ENCODE results near the gene DIPK2A.

DIPK2A gene

DNA sequence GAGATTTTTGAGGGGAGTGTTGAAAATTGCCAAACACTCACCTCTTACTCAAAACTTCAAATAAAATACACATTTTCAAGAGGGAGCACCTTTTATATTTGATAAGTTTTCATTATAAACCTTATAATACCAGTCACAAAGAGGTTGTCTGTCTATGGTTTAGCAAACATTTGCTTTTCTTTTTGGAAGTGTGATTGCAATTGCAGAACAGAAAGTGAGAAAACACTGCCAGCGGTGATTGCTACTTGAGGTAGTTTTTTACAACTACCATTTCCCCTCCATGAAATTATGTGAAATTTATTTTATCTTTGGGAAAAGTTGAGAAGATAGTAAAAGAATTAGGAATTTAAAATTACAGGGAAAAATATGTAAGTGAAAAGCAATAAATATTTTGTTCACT is 20.1 kb downstream of the DIPK2A start:
- no peaks in the 10 kb centered on the region for H3K4me1 ChIP-seq (ENCODE audit: control insufficient read depth, insufficient read depth, low read length)
- ChIA-PET POLR2A (no interaction called here), CTCF (no interaction called here)
- H3K27ac ChIP-seq (ENCODE audit: extremely low read depth, low read depth, low read length): no peak overlapping the region
- no peaks in the 10 kb centered on the region for H3K9me3 ChIP-seq (ENCODE audit: control insufficient read depth, insufficient read depth, low read depth, low read length)
- no peak overlapping the region for H3K4me3 ChIP-seq (ENCODE audit: low read depth, low read length)
- TF ChIP-seq ZNF24 (tag by site-specific recombination; IDR thresholded peaks at IDR 0.05) (no peak), ZNF16 (tag by site-specific recombination; IDR thresholded peaks at IDR 0.05; ENCODE audit: low read depth) (no peak), ZNF341 (tag by site-specific recombination; IDR thresholded peaks at IDR 0.05; ENCODE audit: low read depth) (no peak), HOXD13 (CRISPR knock-in tag; IDR thresholded peaks at IDR 0.05; ENCODE audit: borderline replicate concordance) (no peak), ZNF140 (tag by site-specific recombination; IDR thresholded peaks at IDR 0.05) (no peak), ZNF501 (tag by site-specific recombination; IDR thresholded peaks at IDR 0.05) (no peak), ZNF311 (tag by site-specific recombination; IDR thresholded peaks at IDR 0.05; ENCODE audit: borderline replicate concordance) (no peak), ZNF830 (tag by site-specific recombination; IDR thresholded peaks at IDR 0.05; ENCODE audit: low read depth) (no peak), ZNF514 (tag by site-specific recombination; IDR thresholded peaks at IDR 0.05) (no peak), ZNF433 (tag by site-specific recombination; IDR thresholded peaks at IDR 0.05; ENCODE audit: low read depth) (no peak), ZBTB7A (tag by site-specific recombination; IDR thresholded peaks at IDR 0.05; ENCODE audit: low read depth) (no peak)
- TF ChIP-seq, protein P1, sequence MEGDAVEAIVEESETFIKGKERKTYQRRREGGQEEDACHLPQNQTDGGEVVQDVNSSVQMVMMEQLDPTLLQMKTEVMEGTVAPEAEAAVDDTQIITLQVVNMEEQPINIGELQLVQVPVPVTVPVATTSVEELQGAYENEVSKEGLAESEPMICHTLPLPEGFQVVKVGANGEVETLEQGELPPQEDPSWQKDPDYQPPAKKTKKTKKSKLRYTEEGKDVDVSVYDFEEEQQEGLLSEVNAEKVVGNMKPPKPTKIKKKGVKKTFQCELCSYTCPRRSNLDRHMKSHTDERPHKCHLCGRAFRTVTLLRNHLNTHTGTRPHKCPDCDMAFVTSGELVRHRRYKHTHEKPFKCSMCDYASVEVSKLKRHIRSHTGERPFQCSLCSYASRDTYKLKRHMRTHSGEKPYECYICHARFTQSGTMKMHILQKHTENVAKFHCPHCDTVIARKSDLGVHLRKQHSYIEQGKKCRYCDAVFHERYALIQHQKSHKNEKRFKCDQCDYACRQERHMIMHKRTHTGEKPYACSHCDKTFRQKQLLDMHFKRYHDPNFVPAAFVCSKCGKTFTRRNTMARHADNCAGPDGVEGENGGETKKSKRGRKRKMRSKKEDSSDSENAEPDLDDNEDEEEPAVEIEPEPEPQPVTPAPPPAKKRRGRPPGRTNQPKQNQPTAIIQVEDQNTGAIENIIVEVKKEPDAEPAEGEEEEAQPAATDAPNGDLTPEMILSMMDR (tag by site-specific recombination; IDR thresholded peaks at IDR 0.05): no peak
- TF ChIP-seq, protein P2, sequence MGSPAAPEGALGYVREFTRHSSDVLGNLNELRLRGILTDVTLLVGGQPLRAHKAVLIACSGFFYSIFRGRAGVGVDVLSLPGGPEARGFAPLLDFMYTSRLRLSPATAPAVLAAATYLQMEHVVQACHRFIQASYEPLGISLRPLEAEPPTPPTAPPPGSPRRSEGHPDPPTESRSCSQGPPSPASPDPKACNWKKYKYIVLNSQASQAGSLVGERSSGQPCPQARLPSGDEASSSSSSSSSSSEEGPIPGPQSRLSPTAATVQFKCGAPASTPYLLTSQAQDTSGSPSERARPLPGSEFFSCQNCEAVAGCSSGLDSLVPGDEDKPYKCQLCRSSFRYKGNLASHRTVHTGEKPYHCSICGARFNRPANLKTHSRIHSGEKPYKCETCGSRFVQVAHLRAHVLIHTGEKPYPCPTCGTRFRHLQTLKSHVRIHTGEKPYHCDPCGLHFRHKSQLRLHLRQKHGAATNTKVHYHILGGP (tag by site-specific recombination; IDR thresholded peaks at IDR 0.05): no peak
- TF ChIP-seq, protein P3, sequence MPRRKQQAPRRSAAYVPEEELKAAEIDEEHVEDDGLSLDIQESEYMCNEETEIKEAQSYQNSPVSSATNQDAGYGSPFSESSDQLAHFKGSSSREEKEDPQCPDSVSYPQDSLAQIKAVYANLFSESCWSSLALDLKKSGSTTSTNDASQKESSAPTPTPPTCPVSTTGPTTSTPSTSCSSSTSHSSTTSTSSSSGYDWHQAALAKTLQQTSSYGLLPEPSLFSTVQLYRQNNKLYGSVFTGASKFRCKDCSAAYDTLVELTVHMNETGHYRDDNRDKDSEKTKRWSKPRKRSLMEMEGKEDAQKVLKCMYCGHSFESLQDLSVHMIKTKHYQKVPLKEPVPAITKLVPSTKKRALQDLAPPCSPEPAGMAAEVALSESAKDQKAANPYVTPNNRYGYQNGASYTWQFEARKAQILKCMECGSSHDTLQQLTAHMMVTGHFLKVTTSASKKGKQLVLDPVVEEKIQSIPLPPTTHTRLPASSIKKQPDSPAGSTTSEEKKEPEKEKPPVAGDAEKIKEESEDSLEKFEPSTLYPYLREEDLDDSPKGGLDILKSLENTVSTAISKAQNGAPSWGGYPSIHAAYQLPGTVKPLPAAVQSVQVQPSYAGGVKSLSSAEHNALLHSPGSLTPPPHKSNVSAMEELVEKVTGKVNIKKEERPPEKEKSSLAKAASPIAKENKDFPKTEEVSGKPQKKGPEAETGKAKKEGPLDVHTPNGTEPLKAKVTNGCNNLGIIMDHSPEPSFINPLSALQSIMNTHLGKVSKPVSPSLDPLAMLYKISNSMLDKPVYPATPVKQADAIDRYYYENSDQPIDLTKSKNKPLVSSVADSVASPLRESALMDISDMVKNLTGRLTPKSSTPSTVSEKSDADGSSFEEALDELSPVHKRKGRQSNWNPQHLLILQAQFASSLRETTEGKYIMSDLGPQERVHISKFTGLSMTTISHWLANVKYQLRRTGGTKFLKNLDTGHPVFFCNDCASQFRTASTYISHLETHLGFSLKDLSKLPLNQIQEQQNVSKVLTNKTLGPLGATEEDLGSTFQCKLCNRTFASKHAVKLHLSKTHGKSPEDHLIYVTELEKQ (tag by site-specific recombination; IDR thresholded peaks at IDR 0.05; ENCODE audit: borderline replicate concordance): no peak
- H3K36me3 ChIP-seq (ENCODE audit: control insufficient read depth in 2 of 2, insufficient read depth in 1 of 2, low read length in 2 of 2): peaks cover 0 to 14% of the 10 kb centered on the region in 2 experiments; a peak in 1 of 3 replicates

DNA sequence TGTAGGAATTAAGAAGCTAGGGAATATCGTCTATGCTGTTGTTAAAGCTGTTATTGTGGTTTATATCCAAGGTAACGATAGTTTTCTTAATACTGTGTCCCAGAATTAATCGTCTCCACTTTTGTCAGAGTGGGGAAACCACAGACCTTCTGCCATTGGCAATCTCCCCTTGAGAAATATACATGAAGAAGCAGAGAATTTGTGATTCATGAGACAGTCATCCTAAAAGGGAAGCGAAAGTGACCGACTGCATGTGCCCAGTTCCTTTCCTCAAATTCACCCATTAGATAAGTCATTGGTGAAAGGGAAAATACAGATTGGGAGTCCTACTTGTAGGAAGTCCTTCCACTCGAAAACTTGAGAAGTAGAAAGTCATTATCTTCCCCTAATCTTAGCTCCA is 26.6 kb downstream of the DIPK2A start:
- Histone ChIP-seq H3K4me1 (ENCODE audit: control insufficient read depth, insufficient read depth, low read length) (no peaks in the 10 kb centered on the region), H3K4me3 (ENCODE audit: low read depth, low read length) (no peak overlapping the region), H3K27ac (ENCODE audit: extremely low read depth, low read depth, low read length) (no peak overlapping the region), H3K36me3 (ENCODE audit: control insufficient read depth in 2 of 2, insufficient read depth in 1 of 2, low read length in 2 of 2) (peaks cover 0 to 3% of the 10 kb centered on the region in 2 experiments; a peak in 1 of 3 replicates), H3K9me3 (ENCODE audit: control insufficient read depth, insufficient read depth, low read depth, low read length) (no peaks in the 10 kb centered on the region)
- ChIA-PET CTCF (no interaction called here), POLR2A (no interaction called here)
- TF ChIP-seq ZFP3 (tag by site-specific recombination; IDR thresholded peaks at IDR 0.05; ENCODE audit: low read depth) (no peak), ZNF341 (tag by site-specific recombination; IDR thresholded peaks at IDR 0.05; ENCODE audit: low read depth) (no peak), SP3 (tag by site-specific recombination; IDR thresholded peaks at IDR 0.05) (no peak), GLIS1 (tag by site-specific recombination; IDR thresholded peaks at IDR 0.05) (no peak), ZNF621 (tag by site-specific recombination; IDR thresholded peaks at IDR 0.05) (no peak), SETDB1 (IDR thresholded peaks at IDR 0.05; ENCODE audit: insufficient read length, low read length) (no peak), ZNF544 (tag by site-specific recombination; IDR thresholded peaks at IDR 0.05) (no peak), YY1 (tag by site-specific recombination; IDR thresholded peaks at IDR 0.05) (no peak), ZNF140 (tag by site-specific recombination; IDR thresholded peaks at IDR 0.05) (no peak), ZNF132 (tag by site-specific recombination; IDR thresholded peaks at IDR 0.05; ENCODE audit: borderline replicate concordance) (no peak)
- TF ChIP-seq, protein P4, sequence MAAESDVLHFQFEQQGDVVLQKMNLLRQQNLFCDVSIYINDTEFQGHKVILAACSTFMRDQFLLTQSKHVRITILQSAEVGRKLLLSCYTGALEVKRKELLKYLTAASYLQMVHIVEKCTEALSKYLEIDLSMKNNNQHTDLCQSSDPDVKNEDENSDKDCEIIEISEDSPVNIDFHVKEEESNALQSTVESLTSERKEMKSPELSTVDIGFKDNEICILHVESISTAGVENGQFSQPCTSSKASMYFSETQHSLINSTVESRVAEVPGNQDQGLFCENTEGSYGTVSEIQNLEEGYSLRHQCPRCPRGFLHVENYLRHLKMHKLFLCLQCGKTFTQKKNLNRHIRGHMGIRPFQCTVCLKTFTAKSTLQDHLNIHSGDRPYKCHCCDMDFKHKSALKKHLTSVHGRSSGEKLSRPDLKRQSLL (tag by site-specific recombination; IDR thresholded peaks at IDR 0.05): no peak
- TF ChIP-seq, protein P5, sequence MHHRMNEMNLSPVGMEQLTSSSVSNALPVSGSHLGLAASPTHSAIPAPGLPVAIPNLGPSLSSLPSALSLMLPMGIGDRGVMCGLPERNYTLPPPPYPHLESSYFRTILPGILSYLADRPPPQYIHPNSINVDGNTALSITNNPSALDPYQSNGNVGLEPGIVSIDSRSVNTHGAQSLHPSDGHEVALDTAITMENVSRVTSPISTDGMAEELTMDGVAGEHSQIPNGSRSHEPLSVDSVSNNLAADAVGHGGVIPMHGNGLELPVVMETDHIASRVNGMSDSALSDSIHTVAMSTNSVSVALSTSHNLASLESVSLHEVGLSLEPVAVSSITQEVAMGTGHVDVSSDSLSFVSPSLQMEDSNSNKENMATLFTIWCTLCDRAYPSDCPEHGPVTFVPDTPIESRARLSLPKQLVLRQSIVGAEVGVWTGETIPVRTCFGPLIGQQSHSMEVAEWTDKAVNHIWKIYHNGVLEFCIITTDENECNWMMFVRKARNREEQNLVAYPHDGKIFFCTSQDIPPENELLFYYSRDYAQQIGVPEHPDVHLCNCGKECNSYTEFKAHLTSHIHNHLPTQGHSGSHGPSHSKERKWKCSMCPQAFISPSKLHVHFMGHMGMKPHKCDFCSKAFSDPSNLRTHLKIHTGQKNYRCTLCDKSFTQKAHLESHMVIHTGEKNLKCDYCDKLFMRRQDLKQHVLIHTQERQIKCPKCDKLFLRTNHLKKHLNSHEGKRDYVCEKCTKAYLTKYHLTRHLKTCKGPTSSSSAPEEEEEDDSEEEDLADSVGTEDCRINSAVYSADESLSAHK (tag by site-specific recombination; IDR thresholded peaks at IDR 0.05): no peak
- TF ChIP-seq, protein P6, sequence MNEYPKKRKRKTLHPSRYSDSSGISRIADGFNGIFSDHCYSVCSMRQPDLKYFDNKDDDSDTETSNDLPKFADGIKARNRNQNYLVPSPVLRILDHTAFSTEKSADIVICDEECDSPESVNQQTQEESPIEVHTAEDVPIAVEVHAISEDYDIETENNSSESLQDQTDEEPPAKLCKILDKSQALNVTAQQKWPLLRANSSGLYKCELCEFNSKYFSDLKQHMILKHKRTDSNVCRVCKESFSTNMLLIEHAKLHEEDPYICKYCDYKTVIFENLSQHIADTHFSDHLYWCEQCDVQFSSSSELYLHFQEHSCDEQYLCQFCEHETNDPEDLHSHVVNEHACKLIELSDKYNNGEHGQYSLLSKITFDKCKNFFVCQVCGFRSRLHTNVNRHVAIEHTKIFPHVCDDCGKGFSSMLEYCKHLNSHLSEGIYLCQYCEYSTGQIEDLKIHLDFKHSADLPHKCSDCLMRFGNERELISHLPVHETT (tag by site-specific recombination; IDR thresholded peaks at IDR 0.05): no peak
